ENCODE measurements around the gene GALNT14. TPM values are rescaled to one million over a fixed set of nuclear protein-coding genes. Genes with fewer than 3 reads are reported as not detected.

Gene GALNT14
- total and polyA plus RNA-seq, 4 donors: 0.85 to 2.8 (median 2.4) TPM

DNA sequence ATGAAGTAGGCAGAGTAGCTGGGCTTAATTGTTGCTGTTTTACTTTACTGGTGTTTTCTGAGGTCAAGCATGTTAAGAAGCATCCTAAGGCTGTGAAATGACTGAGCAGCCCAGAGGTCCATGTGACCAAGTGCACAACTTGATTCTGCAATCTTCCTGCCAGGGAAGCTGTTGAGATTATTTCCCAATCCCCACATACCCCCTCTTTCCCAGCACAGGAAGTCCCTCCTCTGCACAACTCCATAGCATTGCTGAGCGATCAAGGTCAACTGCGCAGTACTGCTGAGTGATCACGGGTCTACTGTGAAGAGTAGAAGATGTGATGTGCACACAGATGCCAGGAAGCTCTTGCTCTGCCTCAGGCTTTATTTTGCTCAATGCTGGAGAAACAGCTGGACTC lies 105.8 kb downstream of the GALNT14 start:
- Histone ChIP-seq H3K9ac (ENCODE audit: insufficient read depth in 1 of 2, low read length in 2 of 2) (no peak overlapping the region), H3K27ac (ENCODE audit: low read depth in 1 of 2, low read length in 1 of 2) (no peak overlapping the region), H3K4me1 (ENCODE audit: control insufficient read depth in 5 of 5, insufficient read depth in 5 of 5, low read length in 5 of 5) (no peaks in the 10 kb centered on the region), H3K4me3 (no peak overlapping the region), H3K9me3 (ENCODE audit: control insufficient read depth in 4 of 4, insufficient read depth in 3 of 4, low read length in 3 of 4) (peaks cover 0 to 7% (median 5%) of the 10 kb centered on the region in 4 donors), H3K27me3 (ENCODE audit: control insufficient read depth in 3 of 3, insufficient read depth in 3 of 3, low read length in 2 of 3) (no peaks in the 10 kb centered on the region), H3K36me3 (ENCODE audit: control insufficient read depth in 4 of 4, insufficient read depth in 4 of 4, low read length in 4 of 4) (no peaks in the 10 kb centered on the region)
- TF ChIP-seq, protein P1, sequence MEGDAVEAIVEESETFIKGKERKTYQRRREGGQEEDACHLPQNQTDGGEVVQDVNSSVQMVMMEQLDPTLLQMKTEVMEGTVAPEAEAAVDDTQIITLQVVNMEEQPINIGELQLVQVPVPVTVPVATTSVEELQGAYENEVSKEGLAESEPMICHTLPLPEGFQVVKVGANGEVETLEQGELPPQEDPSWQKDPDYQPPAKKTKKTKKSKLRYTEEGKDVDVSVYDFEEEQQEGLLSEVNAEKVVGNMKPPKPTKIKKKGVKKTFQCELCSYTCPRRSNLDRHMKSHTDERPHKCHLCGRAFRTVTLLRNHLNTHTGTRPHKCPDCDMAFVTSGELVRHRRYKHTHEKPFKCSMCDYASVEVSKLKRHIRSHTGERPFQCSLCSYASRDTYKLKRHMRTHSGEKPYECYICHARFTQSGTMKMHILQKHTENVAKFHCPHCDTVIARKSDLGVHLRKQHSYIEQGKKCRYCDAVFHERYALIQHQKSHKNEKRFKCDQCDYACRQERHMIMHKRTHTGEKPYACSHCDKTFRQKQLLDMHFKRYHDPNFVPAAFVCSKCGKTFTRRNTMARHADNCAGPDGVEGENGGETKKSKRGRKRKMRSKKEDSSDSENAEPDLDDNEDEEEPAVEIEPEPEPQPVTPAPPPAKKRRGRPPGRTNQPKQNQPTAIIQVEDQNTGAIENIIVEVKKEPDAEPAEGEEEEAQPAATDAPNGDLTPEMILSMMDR (IDR thresholded peaks at IDR 0.05; ENCODE audit: control extremely low read depth, extremely low read depth): no peak
- WGBS, 2 donors: 25 to 64% methylated on average over 3 of the region's 3 CpGs
- DNase-seq (peak in 1 of 3 donors; percentile 54), ATAC-seq (ENCODE audit: insufficient read depth, low FRiP score) (no peak)

DNA sequence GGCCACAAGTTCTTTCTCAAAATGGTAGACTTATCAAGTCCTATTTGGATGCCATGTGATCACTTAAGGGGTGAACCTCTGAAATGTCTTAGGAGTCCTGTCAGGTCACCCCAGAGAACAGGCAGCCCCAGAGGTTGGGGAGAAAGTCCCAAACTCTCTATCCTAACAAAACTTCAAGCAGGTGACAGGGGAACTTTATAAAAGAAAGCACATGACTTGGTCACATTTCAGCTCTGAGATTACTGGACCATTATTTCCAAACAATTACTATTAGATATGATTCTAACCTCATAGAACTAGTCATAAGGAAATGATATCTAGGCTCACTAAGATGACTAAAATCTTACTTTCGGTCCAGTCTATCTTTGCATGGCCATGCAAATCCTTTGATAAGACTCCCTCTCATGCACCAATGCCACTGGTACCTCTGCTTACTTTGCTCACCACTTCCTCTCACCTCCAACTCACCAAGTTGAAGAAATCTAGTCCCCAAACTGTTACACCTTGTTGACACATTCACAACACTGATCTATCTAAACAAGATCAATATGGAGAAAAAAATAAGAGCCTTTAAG lies 107.0 kb downstream of the GALNT14 start:
- H3K4me3 ChIP-seq: no peak overlapping the region
- DNase-seq: no peak
- H3K9ac ChIP-seq (ENCODE audit: insufficient read depth in 1 of 2, low read length in 2 of 2): no peak overlapping the region
- TF ChIP-seq, protein P1 (IDR thresholded peaks at IDR 0.05; ENCODE audit: control extremely low read depth, extremely low read depth): no peak
- no peaks in the 10 kb centered on the region for H3K36me3 ChIP-seq (ENCODE audit: control insufficient read depth in 4 of 4, insufficient read depth in 4 of 4, low read length in 4 of 4)
- no peak for ATAC-seq (ENCODE audit: insufficient read depth, low FRiP score)
- 0 to 33% methylated on average over 1 of the region's 1 CpG for WGBS, 2 donors
- no peaks in the 10 kb centered on the region for H3K4me1 ChIP-seq (ENCODE audit: control insufficient read depth in 5 of 5, insufficient read depth in 5 of 5, low read length in 5 of 5)
- no peak overlapping the region for H3K27ac ChIP-seq (ENCODE audit: low read depth in 1 of 2, low read length in 1 of 2)
- H3K9me3 ChIP-seq (ENCODE audit: control insufficient read depth in 4 of 4, insufficient read depth in 3 of 4, low read length in 3 of 4): peaks cover 0 to 4% (median 0%) of the 10 kb centered on the region in 4 donors
- no peaks in the 10 kb centered on the region for H3K27me3 ChIP-seq (ENCODE audit: control insufficient read depth in 3 of 3, insufficient read depth in 3 of 3, low read length in 2 of 3)

DNA sequence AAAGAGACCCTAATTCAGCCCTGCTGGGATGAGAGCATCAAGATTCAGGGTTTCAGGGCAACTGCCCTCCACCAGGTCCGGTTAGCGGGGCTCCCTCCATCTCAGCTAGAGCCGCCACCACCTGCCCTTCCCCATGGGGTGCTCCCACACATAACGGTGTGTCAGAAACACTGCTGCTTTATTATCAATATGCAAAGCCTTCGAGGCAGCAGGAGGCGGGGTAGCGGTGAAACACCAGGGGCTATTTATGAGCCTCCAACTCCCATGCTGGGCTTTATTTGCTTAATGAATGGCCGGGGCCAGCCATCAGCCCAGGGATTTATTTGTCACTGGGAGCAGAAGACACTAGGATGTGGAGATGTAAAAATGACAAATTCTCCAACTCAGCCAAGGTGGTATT lies 109.8 kb downstream of the GALNT14 start:
- WGBS, 2 donors: 72 to 74% methylated on average over 8 of the region's 8 CpGs
- Histone ChIP-seq H3K27ac (ENCODE audit: low read depth in 1 of 2, low read length in 1 of 2) (no peak overlapping the region), H3K9ac (ENCODE audit: insufficient read depth in 1 of 2, low read length in 2 of 2) (no peak overlapping the region), H3K4me1 (ENCODE audit: control insufficient read depth in 5 of 5, insufficient read depth in 5 of 5, low read length in 5 of 5) (no peaks in the 10 kb centered on the region), H3K9me3 (ENCODE audit: control insufficient read depth in 4 of 4, insufficient read depth in 3 of 4, low read length in 3 of 4) (peaks cover 0 to 4% (median 0%) of the 10 kb centered on the region in 4 donors), H3K36me3 (ENCODE audit: control insufficient read depth in 4 of 4, insufficient read depth in 4 of 4, low read length in 4 of 4) (no peaks in the 10 kb centered on the region), H3K4me3 (no peak overlapping the region), H3K27me3 (ENCODE audit: control insufficient read depth in 3 of 3, insufficient read depth in 3 of 3, low read length in 2 of 3) (no peaks in the 10 kb centered on the region)
- DNase-seq (no peak), ATAC-seq (ENCODE audit: insufficient read depth, low FRiP score) (no peak)
- TF ChIP-seq, protein P1 (IDR thresholded peaks at IDR 0.05; ENCODE audit: control extremely low read depth, extremely low read depth): no peak

DNA sequence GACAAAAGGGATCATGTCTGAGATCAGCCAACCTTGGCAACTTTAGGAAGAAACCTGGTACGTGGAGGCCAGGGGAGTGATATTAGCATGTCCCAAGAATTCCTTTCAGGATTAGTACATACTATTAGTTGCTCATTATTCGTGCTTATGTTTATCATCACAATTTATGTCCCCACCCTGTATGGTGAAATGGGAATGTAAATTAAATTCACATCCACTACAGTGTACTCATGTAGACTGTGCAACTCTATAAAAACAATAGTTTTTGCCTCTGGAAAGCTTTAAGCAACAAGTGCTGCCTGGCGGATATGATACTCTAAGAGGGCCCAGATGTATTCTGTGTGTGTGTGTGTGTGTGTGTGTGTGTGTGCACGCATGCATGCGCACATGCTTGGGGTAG lies 110.7 kb downstream of the GALNT14 start:
- no peaks in the 10 kb centered on the region for H3K4me1 ChIP-seq (ENCODE audit: control insufficient read depth in 5 of 5, insufficient read depth in 5 of 5, low read length in 5 of 5)
- H3K9me3 ChIP-seq (ENCODE audit: control insufficient read depth in 4 of 4, insufficient read depth in 3 of 4, low read length in 3 of 4): peaks cover 0 to 4% (median 0%) of the 10 kb centered on the region in 4 donors
- TF ChIP-seq, protein P1 (IDR thresholded peaks at IDR 0.05; ENCODE audit: control extremely low read depth, extremely low read depth): no peak
- DNase-seq (no peak), ATAC-seq (ENCODE audit: insufficient read depth, low FRiP score) (no peak)
- H3K27me3 ChIP-seq (ENCODE audit: control insufficient read depth in 3 of 3, insufficient read depth in 3 of 3, low read length in 2 of 3): no peaks in the 10 kb centered on the region
- WGBS, 2 donors: 83 to 91% methylated on average over 5 of the region's 5 CpGs
- no peak overlapping the region for H3K9ac ChIP-seq (ENCODE audit: insufficient read depth in 1 of 2, low read length in 2 of 2)
- no peaks in the 10 kb centered on the region for H3K36me3 ChIP-seq (ENCODE audit: control insufficient read depth in 4 of 4, insufficient read depth in 4 of 4, low read length in 4 of 4)
- no peak overlapping the region for H3K27ac ChIP-seq (ENCODE audit: low read depth in 1 of 2, low read length in 1 of 2)
- H3K4me3 ChIP-seq: no peak overlapping the region
